Activated CD8-positive, alpha-beta memory T cell treated with anti-CD3 and anti-CD28 coated beads for 1 hour (primary cell): Measurements from ENCODE around the gene F11R.
A peak's percentile ranks its signal among the peaks of the same experiment; 100 is the strongest.
"Not testable (repeated sequence)": the region's sequence is repeated elsewhere in the genome, so short reads cannot be mapped to it uniquely, and the experiment has no call there.

Experiments
- DNase-seq, 2 donors: peaks; one replicate each; pipeline ENCODE4 v3.0.0-alpha.2; 2020; ENCODE audit warnings: low read depth in 1 of 2; ENCODE audit errors: extremely low read depth in 1 of 2

F11R gene

DNA sequence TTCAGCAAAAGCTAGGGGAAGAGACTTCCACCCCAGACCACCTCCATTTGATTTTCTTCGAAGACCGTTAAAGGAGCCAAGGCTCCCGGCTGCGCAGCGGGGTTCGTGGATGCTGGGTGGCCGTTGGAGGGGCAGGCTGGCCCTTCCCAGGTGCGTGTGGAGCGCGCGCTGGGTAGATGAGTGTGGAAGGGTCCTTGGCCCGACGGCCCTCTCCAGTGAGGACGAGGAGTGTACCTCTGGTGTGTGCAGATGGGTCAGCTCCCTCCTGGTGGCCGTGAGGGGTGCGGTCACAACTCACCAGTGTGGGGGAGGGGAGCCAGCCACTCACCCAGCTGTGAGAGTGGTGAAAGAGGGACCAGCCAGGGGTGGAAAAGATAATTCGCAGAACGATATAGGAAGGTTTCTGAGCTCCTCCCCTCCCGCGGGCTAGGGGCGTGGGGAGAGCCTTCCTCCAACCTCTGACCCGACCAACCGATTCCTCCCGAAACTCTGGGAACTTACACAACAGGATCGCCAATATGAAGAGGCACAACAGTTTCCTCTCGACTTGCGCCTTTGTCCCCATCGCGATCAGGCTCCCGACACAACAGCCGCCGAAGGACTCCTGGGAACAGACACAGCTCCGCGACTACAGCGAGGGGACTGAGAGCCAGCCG lies at the start of gene F11R:
F11R (minus strand) TSS at position 644 of the 656 bp plus-strand sequence; CDS start at position 565, 79 bp downstream.
- DNase-seq = no peak

DNA sequence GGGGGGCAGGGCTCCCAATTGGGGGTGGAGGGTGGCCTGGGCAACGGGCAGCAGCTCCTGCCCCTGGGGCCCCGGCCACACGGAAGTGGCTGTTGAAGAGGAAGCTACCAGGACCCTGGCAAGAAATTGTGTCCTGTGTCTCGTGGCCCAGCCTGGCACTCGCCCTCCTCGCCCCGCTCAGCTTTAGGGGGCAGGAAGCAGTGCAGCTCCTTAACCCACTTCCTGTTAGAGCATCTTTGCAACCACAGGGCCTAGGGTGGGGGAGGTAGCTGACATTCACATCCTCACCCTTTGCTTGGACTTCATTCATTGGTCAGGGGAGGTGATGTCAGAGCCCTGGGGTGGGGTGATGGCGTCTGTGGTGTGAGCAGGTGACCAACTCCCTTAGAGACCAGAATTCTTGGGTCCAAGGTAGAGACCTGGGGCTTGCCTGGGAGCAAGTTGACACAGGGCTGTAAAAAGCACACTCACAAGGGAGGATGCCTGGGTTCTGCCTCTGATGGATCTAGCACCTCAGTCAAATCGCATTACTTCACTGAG lies 48.8 kb upstream of the F11R start, which contains the start of gene ARHGAP30:
ARHGAP30 (minus strand) TSS at position 161 of the 540 bp plus-strand sequence. CDS start 267 bp downstream, outside the sequence.
- peak; percentile 60 to 68 for DNase-seq

DNA sequence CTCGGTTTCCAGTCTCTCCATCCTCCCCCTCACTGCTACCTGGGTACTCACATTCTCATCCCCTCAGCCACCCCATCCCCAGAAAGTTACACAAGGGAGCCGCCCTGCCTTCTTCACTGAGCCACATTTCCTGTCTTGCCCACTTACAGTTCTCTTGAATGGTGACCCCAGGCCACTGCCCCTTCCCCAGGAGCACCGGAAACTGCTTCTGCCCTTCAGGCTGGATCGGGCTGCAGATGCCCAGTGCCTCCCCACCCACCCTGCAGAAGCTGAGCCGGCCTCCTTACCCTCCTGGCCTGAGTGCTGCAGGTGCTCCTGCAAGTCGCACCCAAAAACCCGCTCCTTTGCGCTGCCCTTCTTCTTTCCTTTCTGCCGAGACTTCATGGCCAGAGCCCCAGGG lies 48.3 kb upstream of the F11R start:
- no peak for DNase-seq

DNA sequence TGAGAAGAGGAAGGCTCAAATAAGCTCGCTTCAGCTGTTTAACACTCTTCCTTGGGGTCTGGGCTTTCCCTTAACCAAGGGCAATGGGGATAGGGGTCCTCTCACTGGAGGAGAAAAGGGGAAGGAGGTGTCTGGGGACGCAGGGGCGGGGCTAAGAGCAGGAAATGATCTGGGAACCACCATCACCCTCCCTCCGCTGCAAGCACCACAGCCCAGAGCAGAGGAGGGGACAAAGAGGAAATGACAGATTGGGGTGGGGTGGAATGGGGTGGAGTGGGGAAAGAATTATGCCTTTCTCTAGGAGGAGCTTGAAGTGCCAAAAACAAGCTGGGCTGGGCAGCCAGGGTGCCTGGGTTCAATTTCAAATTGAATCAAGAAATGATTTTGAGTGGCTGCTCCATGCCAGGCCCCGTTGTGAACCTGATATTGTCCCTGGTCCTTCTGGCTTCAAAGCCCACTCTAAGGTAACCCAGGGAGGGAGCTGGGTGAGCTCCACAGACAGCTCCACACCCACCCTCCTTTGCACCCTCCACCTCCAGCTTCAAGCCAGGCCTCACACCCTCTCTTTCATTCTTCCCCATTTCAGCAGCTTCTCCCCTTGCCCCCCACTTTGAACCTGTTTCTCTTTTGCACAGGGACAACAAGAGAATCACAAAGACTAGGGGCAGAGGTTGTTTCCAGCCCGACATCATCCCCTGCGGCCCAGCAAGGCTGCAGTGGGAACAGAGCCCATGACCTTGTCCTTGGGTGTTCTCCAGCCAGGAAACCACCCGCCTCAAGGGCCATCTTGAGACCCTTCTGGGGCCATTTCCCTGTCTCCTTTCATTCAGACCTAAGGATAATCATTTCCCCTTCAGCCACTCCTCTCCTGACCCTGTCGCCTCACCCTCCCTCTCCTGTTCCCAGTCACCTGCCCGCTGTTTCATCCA lies 47.6 kb upstream of the F11R start:
- peak; percentile 66 to 70 for DNase-seq

DNA sequence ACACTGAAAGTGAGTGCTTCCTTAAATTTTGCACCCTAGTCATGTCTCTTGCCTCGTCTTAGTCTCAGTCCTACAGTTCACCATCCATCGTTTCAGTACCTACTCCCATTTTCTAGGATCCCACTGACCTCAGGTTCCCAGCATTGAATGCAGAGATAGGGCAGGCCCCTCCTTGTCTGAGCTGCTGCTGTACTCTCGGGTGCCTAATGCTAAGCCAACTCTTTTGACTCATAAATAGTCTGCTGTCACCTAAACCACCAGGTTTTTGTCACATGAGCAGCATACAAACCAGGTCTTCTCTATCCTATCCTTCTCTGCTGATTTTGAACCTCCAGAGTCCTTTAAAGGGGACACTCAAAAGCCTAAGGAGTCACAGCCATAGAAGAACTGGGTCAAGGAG lies 45.7 kb upstream of the F11R start:
- no peak for DNase-seq

DNA sequence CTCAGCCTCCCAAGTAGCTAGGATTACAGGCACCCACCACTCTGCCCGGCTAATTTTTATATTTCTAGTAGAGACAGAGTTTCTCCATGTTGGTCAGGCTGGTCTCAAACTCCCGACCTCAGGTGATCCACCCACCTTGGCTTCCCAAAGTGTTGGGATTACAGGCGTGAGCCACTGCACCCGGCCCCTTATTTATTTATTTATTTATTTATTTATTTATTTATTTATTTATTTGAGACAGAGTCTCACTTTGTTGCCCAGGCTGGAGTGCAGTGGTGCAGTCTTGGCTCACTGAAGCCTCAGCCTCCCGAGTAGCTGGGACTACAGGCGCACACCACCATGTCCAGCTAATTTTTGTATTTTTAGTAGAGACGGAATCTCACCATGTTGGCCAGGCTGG lies 44.7 kb upstream of the F11R start:
- not testable (repeated sequence) for DNase-seq

DNA sequence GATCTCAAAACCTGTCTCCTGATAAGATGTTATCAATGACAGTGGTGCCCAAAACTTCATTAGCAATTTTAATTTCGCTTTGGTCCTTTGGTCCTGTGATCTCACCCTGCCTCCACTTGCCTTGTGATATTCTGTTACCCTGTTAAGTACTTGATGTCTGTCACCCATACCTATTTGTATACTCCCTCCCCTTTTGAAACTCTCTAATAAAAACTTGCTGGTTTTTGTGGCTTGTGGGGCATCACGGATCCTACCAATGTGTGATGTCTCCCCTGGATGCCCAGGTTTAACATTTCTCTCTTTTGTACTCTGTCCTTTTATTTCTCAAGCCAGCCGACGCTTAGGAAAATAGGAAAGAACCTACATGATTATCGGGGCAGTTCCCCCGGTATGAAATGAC lies 43.0 kb upstream of the F11R start:
- DNase-seq = not testable (repeated sequence)

DNA sequence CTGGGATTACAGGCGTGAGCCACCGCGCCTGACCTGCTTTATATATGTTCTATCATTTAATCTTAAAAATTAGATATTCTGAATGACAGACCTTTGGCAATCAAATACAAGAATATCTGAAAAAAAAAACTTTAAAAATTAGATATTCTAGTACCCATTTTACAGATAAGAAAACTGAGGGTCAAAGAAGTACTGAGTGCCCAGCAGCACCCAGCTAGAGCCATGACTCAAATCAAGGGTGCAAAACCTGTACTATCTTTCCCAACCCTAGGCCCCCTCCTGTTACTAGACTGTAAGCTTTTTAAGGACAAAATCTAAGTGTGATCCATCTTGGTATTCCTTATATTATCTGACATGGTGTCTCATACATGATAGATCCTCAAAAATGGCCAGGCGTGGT lies 40.5 kb upstream of the F11R start:
- DNase-seq = no peak

DNA sequence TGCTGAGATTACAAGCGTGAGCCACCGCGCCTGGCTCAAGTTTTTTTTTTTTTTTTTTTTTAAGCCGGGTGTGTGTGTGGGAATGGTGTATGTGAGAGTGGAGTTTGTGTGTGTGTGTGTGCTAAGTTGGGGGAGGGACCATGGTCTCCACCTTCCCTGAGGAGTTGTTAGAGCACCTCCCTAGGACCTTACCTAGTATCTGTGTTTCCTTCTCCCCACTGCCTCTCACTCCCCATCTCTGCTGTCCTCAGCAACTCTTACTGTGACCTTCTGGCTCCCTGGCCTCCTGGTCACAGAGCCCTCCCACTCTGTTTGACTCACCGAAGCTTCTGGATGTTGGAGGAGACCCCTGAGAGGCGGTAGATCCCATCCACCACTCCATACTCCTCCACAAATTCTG lies 38.3 kb upstream of the F11R start:
- no peak for DNase-seq

DNA sequence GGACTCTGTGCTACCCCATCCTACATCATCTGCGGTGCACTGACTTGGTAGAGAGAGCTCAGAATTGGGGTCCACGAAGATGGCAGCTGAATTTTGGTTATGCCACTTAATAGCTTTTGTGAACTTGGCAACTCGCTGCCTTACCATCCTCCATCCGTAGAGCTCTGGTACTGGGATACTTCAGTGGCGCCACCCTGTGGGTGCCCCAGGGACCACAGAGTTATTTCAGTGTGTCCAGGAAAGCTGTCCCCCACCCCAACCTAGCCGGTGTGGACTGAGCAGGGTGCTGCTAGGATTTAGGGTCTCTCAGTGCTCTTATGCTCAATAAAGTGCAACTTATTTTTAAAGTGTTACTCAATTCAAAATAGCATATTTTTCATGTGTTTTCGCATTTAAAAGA lies 33.9 kb upstream of the F11R start:
- no peak for DNase-seq

DNA sequence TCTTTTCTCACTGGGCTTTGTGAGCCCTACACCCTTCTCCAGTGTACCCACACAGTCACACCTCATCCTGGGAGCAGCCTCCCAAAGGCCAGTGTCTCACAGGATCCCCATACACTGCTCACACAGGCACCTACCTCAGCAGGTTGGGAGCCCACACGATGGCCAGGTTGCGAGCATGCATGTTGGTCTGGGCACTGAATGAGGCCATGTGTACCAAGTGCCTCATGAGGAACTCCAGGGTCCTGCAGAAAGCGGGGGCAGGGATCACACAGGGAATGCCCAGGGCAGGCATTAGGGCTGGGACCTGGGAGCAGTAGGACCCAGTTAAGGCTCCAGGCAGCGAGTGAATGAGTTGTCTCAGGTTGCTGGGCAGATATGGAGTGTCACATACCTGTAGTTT lies 33.3 kb upstream of the F11R start:
- no peak for DNase-seq

DNA sequence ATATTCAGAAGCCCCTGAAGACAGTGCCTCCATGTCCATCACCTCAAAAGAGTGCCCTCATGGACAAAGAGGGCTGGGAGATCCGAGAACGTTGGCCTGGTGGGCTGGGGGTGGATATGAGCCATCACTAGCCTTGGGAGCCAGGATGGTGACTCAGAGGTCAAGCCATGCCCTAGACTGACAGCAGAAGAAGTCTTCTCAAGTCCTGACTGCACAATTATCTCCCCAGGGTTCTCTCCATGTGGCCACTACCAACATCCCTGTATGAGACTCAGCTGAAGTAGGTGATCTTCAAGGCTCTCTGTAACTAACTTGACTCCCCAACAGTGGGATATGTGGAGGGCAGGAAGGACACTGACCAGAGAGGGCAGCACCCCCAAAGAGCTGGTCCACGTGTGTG lies 31.9 kb upstream of the F11R start:
- no peak for DNase-seq

DNA sequence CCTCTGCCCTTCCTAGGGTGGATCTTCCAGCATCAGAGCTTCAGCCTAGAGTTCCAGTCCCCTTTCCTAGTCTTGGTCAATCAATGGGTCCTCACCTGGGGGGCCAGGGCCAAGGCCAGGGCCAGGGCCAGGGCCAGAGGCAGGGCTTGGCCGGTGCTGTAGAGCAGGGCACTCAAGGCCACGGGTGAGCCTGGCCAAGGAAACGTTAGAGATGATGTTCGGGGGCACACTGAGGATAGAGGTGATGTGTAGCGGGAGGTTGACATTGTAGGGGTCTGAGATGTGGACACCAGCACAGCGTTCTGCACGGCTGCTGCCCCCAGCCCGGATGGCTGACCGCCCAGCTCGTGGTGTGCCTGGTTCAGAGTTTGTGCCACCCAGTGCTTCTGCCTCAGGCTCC lies 30.3 kb upstream of the F11R start:
- DNase-seq = no peak

DNA sequence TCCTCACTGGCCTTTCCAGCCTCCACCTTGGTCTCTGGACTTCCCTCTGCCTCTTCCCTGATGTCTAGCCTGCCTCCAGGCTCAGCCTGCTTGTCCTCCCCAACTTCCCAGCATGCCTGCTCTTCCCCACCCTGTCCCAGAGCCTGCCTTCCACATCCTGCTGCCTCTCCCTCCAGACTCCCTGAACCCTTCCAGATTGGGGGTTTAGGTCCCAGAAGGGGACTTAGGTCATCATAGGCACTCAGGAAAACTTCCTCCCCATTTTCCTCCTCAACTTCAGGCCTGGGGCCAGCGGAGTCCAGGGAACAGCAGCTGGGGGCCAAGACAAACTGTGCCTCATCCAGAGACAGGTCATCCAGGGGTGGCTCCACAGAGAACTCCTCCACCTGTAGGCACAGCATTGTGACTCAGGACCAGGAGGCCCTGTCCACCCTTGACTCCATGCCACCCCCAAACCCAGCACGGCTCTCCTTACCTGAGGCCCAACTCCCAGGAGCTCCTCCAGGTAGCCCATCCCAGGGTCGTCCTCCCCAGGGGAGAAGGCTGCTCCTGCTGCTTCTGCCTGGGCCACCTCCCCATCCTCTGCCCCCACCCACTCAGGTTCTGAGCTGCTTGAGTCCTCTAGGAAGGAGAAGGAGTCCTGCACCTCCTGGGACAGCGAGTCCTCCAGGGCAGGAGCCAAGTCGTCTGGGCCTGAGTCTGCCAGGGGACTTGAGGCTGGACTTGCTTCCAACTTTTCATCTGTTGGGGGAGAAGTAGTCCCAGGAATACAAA lies 28.2 kb upstream of the F11R start:
- DNase-seq = no peak

DNA sequence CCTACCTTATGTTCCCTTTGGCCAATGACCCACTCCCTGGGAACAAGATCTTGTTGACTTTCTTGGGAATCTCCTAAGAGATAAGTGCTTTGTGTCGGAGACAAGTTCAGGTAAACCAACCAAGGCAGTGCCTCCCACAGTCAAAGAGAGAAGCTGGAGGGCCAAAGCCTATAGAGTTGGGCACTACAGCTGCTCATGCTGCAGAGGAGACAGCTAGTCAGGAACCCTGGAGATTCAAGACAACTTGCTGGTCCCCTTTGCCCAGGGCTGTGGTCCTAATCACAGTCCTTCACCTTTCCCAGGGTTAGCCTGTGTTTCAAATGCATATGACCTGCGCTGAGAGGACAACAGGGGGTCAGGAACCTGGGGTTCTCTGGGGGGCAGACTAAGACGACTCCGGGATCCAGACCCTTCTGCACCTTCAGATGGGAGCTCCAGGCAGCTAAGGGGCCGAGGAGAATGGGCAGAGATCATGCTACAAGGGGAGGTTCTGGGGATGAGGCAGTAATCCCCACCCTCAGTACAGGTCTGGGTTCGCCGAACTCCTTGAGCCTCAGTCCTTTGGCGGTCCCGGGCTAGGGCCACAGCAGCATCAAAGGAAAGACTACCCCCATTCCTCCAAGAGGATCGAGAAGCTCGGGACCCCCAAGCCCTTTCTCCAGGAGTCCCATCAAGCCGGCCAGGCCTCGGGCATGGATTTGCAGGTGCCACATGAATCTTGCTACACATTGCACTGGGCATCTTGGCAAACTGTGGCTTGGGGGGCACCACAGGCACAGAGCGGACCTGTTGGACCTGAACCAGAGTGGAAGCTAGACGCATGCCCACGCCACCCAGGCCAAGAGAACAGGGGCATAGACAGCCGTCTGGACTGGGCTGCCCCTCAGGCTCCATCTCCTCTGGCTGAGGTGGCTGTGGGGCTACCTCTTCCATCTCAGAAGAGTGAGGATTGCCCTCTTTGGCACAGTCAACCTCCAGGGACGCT lies 26.8 kb upstream of the F11R start:
- no peak for DNase-seq

DNA sequence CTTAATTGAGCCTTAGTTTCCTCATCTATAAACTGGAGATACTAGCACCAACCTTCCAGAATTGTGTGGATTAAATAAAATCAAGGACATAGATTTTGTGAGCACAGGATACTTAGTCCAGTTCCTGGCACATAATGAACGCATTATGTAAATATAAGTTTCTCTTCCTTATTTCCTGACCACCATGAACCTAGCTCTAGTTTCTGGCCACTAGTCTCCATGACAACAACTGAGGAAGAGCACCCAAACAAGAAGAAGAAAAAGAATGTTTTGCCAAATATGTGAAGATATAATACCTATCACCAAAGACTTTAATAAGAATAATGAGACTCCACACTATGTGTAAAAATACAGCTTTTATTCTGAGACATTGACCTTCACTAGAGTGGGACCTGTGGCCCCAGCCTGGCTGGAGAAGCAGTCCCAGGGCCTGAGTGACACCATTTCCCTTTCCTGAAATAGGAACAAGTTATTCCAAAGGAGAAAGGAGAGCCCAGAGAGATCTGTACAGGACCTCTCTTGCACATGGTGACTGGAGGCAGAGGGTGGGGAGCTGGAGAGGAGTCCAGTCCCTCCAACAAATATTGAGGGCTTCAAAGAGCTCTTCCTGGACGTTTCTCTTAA lies 25.8 kb upstream of the F11R start:
- no peak for DNase-seq

DNA sequence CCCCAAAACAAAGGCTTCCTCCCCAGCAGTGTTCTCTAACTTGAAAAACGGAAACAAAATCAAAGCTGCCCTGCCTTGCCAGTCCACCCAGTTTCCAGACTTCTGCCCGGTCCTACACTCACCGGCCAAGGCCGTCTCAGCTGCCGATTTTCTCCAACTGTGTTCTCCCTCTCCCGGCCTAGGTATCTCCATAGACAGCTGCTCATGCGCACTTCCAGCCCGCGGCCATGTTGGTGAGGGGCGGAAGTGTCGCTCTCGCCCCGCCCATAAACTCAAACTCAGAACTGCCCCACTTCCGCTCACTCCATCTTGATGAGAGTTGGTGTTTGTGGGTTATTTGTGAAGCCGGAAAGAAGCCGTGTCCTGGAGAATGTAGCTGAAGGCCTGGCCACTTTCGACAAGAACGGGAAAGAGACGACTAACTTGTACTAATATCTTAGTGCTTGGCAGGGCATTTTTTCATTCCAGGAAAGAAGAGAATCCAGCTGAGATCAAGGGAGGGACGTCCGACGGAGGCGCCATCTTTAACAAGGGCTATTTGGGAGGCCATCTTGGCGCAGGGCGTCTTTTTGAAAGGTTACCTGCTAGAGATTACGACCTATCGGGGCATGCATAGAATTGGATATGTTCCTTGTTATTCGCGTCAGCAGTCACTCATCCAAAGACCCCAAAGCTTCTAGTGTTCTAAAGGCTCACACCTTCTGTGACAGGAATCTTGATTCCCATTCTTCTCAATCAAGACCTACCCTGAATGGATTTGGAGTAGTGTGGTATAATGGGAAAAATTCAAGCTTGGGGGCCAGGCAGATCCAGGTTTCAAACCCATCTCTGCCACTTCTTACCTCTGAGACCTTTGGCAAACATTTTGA lies 25.0 kb upstream of the F11R start, which contains the start of gene USF1:
USF1 (minus strand) TSS at position 242 of the 869 bp plus-strand sequence. CDS start 2,702 bp downstream, outside the sequence.
- DNase-seq = peak; percentile 81 to 86
